Putamen (tissue), 1 donor: ENCODE measurements around the gene NRCAM.

Experiments used
- DNase-seq: peaks from one replicate; pipeline ENCODE4 v3.0.0-alpha.2; 2016; ENCODE audit warnings: low spot score

Gene NRCAM

GRCh38 chr7:108459922-108460551 lies 3.8 kb upstream of the NRCAM start:
- no peak for DNase-seq

GRCh38 chr7:108457871-108458270 lies 1.6 kb upstream of the NRCAM start:
- no peak for DNase-seq

GRCh38 chr7:108456845-108457540 lies 757 bp upstream of the NRCAM start:
- DNase-seq: no peak

- no peak for DNase-seq
These were observed 662 bp downstream of the NRCAM start for GRCh38 chr7:108455551-108455997.

GRCh38 chr7:108454674-108455550 lies 1.3 kb downstream of the NRCAM start:
- peak; percentile 41 for DNase-seq

DNA sequence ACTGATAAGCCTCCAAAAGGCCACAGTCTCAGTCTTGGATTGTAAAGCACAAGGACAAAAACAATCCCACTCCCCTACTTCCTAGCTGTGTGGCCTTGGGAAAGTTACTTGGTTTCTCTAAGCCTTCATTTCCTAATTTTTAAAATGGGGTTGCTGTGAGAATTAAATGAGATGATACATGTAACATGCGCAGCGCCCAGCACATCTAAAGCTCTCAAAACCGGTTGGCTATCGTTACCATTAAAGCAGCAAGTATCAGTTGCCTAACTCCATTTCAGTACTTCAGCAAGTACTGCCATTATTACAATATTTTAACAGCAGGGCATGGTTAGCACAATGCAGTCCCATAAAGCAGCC lies 1.9 kb downstream of the NRCAM start:
- no peak for DNase-seq

- no peak for DNase-seq
These were observed 2.9 kb downstream of the NRCAM start for GRCh38 chr7:108453320-108453719.

GRCh38 chr7:108452707-108453106 lies 3.5 kb downstream of the NRCAM start:
- peak; percentile 18 for DNase-seq

- DNase-seq: no peak
These were observed 4.9 kb downstream of the NRCAM start for GRCh38 chr7:108451296-108451848.

- DNase-seq: no peak
These were observed 6.1 kb downstream of the NRCAM start for GRCh38 chr7:108450160-108450559.

DNA sequence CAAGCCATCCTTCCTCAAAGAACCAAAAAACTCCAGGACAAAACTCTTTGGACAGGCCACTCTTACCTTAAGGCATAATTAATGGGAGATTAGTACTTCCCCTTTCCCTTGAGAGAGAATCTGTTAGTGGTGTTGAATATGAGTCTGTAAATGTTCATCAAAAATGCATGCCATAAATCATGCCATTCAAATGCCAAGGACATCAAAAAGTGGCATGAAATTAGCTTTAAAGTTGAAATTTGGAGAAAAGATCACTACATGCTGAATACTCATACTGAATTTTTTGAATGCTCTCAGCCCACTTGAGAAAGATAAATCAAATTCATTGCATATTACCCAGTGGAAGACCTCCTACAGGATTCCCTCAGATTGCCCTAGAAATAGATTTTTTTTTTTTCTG lies 6.7 kb downstream of the NRCAM start:
- peak; percentile 4 for DNase-seq

GRCh38 chr7:108448584-108449505 lies 7.4 kb downstream of the NRCAM start:
- DNase-seq: peak; percentile 53

DNA sequence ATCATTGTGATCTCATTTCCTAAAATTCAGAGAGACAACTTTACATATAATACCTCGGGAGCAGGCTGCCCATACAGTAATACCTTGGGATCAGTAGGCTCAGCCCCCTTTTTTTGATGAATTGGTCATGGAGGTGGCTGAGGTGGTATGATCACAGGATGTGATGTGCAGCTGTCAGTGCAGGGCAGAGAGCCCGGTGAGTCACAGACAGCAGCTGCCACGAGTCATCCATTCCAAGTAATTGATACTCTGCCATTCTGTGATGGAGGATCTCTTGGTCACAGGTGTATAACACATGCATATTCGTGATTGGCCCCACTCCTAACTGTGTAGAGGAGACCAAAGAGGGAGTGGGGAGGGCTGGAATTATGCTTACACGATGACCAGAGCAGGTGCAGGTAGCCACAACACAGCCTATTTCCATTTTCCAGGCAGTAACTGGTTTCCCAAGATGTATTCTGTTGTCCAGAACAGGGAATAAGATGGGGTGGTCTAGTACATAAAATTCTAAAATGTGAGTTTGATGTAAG lies 14.1 kb downstream of the NRCAM start:
- DNase-seq: no peak

DNA sequence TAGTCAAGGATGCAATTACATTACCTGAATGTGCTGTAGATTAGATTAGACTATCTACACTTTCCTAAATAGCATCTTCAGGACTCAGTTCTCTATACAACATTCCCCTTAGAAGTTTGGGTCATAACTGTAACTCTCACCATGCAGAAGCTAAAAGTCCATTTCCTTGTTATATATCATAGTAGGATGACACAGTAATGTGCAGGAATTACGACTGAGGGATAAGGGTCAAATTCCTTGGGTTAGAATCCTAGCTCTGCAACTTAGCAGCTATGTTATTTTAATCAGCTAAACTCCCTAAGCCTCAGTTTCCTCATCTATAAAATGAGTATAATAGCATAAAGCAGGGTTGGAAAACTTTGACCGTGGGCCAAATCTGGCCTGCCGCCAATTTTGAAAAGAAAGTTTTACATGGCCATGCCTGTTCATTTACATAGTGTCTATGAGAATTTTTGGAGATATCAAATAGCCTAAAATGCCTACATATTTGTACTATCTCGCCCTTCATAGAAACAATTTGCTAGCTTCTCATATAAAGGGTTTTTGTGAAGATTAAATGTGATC lies 14.8 kb downstream of the NRCAM start:
- DNase-seq: no peak

DNA sequence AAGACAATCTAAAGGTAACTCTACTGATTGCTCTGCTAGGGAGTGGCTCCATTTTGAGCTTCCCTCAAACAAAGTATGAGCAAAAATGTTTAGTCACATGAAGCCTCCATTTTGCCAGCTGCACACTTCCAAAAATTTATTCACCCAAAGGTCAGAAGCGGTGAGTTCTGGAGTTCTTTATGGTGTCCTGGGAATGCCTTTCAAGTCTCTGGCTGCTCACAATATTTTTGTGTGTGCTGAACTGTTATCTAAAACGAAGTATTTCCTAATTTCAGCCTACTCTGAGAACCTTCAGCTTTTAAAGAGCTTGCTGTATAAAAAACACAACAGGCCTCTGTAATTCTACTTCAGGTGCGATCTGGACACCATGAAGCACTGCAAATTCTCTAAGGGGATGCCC lies 15.6 kb downstream of the NRCAM start:
- DNase-seq: no peak

DNA sequence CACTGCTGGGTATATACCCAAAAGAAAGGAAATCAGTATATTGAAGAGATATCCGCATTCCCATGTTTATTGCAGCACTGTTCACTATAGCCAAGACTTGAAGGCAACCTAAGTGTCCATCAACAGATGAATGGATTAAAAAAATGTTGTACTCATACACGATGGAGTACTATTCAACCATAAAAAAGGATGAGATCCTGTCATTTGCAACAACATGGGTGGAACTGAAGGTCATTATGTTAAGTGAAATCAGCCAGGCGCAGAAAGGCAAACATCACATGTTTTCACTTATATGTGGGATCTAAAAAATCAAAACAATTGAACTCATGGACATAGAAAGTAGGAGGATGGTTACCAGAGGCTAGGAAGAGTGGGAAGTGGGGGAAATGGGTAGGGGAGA lies 19.3 kb downstream of the NRCAM start:
- DNase-seq: no peak

GRCh38 chr7:108434010-108434409 lies 22.2 kb downstream of the NRCAM start:
- no peak for DNase-seq

- no peak for DNase-seq
These were observed 25.1 kb downstream of the NRCAM start for GRCh38 chr7:108431099-108431498.

DNA sequence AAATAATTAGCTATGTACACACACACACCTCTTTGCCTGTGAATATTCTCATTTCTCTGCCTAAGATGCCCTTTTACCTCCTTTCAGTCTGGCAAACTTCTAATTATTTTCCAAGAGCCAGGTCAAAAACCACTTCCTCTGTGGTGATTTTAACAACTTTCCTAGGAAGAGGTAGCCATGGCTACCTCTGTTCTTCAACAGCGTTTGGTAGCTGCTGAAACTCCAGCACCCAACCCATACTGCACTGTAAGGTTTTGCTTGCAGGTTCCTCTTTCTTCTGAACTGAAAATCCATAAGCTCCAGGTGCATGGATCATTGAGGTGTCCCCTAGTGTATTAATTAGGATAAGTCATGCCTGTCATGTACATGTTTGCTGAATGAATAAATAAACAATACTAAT lies 25.6 kb downstream of the NRCAM start:
- DNase-seq: no peak

- DNase-seq: no peak
These were observed 28.5 kb downstream of the NRCAM start for GRCh38 chr7:108427766-108428165.

DNA sequence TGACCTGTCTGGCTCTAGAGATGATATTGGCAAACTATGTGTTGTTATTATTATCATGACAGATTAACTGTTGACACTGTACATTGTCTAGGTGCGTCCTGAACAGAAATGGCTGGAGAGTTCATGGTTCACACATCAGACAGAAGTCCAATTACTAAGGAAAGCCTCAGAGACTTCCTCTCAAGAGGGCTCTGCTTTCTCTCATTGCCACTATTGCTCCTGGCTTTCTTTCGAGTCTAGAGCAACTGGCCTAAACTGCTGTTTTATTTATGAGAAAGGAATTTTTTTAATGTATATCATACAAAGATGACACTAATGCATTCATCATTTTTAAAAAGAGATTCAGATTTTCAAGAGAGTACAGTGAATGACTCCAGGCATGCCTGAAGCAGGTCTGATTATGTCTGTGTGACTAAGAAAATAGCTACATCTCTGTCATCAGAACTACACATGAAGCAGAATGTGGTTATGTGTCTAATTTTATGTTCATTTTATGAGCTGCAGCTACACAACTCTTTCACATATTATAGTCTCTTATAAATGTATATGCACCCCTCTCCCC lies 30.4 kb downstream of the NRCAM start:
- DNase-seq: no peak
